ENCODE measurements around the gene MOB1B.

Gene MOB1B

DNA sequence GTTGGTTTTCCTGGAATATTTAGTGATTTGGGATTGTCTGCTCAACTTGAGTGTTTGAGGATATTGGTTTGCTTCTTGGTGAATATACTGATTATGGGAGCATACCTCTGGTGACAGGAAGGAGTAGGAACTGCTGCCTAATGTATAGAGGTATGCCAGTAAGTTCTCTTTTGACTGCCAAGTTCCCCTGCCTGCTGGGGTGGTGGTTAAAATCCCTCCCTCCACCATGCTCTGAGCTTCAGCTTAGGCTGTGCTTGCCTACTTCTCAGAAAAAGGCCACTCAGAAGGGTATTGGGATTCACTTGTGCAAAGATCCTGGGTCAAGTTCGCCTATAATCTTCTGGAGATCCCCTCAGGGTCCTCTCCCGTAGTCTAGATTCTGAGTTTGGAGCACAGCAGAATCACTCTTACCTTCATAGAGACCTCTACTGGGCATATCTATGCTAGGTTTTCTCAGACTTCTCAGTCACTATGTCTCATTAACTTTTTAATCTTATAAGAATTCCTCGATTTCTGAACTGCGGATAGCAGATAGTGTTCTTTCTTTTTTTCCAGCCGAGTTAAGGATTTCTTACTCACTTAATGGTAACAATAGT is 46.6 kb downstream of the MOB1B start:
- TF ChIP-seq, protein P1, sequence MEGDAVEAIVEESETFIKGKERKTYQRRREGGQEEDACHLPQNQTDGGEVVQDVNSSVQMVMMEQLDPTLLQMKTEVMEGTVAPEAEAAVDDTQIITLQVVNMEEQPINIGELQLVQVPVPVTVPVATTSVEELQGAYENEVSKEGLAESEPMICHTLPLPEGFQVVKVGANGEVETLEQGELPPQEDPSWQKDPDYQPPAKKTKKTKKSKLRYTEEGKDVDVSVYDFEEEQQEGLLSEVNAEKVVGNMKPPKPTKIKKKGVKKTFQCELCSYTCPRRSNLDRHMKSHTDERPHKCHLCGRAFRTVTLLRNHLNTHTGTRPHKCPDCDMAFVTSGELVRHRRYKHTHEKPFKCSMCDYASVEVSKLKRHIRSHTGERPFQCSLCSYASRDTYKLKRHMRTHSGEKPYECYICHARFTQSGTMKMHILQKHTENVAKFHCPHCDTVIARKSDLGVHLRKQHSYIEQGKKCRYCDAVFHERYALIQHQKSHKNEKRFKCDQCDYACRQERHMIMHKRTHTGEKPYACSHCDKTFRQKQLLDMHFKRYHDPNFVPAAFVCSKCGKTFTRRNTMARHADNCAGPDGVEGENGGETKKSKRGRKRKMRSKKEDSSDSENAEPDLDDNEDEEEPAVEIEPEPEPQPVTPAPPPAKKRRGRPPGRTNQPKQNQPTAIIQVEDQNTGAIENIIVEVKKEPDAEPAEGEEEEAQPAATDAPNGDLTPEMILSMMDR (IDR thresholded peaks at IDR 0.05; ENCODE audit: low read depth, low read length, missing control alignments), result peak; percentile 31
- DNase-seq (ENCODE audit: low read depth), result no peak
- no peak overlapping the region for H3K4me3 ChIP-seq (ENCODE audit: low read depth, low read length)

DNA sequence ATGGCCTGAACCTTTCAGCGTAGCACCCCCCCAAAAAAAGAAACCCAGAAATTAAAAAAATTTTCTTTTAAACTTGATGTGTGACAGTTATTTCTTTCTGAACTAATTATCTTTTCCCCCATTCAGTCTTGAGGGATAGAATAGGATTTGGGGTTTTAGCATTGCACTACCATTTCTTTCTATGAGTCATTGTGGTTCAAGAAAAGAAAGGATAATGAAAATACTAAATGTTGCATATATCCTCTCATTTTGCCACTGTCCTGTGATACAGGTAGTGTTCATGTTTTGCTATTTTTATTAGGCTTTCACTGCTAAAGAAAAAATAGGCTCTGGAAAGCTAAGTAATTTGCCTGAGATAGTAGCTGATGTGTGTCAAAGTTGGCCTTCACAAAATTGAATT is 51.9 kb downstream of the MOB1B start:
- TF ChIP-seq, protein P1 (IDR thresholded peaks at IDR 0.05; ENCODE audit: low read depth, low read length, missing control alignments), result no peak
- no peak for DNase-seq (ENCODE audit: low read depth)

GRCh38 chr4:70956549-70957210 is 54.5 kb downstream of the MOB1B start:
- no peak for DNase-seq (ENCODE audit: low read depth)
- TF ChIP-seq, protein P1 (IDR thresholded peaks at IDR 0.05; ENCODE audit: low read depth, low read length, missing control alignments), result no peak
- H3K4me3 ChIP-seq (ENCODE audit: low read depth, low read length), result no peak overlapping the region

More for the DNA sequence above, 51.9 kb downstream of the MOB1B start:
- H3K4me3 ChIP-seq (ENCODE audit: low read depth, low read length), result no peak overlapping the region

DNA sequence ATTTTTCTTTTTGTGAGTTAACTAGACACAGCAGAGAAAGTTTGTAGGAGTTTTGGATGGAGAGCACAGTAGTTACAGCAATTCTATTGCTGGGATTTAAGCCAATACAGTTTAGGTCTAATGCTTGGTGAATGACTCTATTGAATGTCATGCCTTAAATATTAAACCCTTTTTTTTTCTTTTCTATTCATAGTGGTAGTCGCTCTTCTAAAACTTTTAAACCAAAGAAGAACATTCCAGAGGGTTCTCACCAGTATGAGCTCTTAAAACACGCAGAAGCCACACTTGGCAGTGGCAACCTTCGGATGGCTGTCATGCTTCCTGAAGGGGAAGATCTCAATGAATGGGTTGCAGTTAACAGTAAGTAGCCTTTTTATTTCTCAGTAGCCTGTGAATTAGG is 56.5 kb downstream of the MOB1B start:
- H3K4me3 ChIP-seq (ENCODE audit: low read depth, low read length), result no peak overlapping the region
- TF ChIP-seq, protein P1 (IDR thresholded peaks at IDR 0.05; ENCODE audit: low read depth, low read length, missing control alignments), result no peak
- DNase-seq (ENCODE audit: low read depth), result no peak

DNA sequence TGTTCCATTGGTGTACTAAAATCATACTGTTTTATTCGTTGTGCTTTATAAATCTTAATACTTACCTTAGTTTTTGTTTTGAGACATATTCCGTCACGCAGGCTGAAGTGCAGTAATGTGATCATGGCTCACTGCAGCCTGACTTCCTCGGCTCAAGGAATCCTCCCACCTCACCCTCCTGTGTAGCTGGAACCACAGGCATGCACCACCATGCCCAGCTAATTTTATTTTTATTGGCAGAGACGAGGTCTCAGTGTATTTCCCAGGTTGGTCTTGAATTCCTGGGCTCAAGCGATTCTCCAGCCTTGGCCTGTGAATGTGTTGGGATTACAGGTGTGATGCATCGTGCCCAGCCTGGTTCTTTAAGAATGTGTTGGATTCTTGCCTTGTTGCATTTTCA is 66.9 kb downstream of the MOB1B start:
- TF ChIP-seq, protein P1 (IDR thresholded peaks at IDR 0.05; ENCODE audit: low read depth, low read length, missing control alignments), result no peak
- H3K4me3 ChIP-seq (ENCODE audit: low read depth, low read length), result no peak overlapping the region
- DNase-seq (ENCODE audit: low read depth), result no peak

GRCh38 chr4:70976252-70976651 is 74.1 kb downstream of the MOB1B start:
- DNase-seq (ENCODE audit: low read depth), result no peak
- no peak overlapping the region for H3K4me3 ChIP-seq (ENCODE audit: low read depth, low read length)
- TF ChIP-seq, protein P1 (IDR thresholded peaks at IDR 0.05; ENCODE audit: low read depth, low read length, missing control alignments), result no peak
